Transverse colon (tissue), 3 donors: ENCODE measurements around the gene REEP6.

Source experiments
- EP300 ChIP-seq: sonication (generic); formaldehyde crosslinking; IDR thresholded peaks from one replicate; pipeline ENCODE4 v1.6.1; 2017; ENCODE audit warnings: antibody characterized with exemption, low read depth
- TF ChIP-seq, protein P1 (sequence below), 5 experiments: fragments of 200-600 bp in 3 of 5; fragments of 450-650 bp in 2 of 5; sonication (generic) in 3 of 5; IDR thresholded peaks; 1 replicate in 2 of 5; 2 replicates in 3 of 5; pipeline ENCODE4 v1.5.1; 2016 to 2017; ENCODE audit warnings: antibody characterized with exemption in 5 of 5, inconsistent platforms in 3 of 5, mild to moderate bottlenecking in 2 of 5, moderate library complexity in 1 of 5

- TF ChIP-seq EP300: no peak
- TF ChIP-seq, protein P1, sequence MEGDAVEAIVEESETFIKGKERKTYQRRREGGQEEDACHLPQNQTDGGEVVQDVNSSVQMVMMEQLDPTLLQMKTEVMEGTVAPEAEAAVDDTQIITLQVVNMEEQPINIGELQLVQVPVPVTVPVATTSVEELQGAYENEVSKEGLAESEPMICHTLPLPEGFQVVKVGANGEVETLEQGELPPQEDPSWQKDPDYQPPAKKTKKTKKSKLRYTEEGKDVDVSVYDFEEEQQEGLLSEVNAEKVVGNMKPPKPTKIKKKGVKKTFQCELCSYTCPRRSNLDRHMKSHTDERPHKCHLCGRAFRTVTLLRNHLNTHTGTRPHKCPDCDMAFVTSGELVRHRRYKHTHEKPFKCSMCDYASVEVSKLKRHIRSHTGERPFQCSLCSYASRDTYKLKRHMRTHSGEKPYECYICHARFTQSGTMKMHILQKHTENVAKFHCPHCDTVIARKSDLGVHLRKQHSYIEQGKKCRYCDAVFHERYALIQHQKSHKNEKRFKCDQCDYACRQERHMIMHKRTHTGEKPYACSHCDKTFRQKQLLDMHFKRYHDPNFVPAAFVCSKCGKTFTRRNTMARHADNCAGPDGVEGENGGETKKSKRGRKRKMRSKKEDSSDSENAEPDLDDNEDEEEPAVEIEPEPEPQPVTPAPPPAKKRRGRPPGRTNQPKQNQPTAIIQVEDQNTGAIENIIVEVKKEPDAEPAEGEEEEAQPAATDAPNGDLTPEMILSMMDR (IDR thresholded peaks at IDR 0.05): no peak
Measured at GRCh38 chr19:1502433-1503088, 11.6 kb downstream of the REEP6 start.
